Natural killer cell treated with Interleukin-12 subunit alpha and Interleukin-12 subunit beta and Interleukin-15 and Interleukin-18, amount 100 ng/mL, for 72 hours (primary cell): ENCODE results near the gene RERE. TPM values are rescaled to one million over a fixed set of nuclear protein-coding genes. Genes with fewer than 3 reads are reported as not detected.
A peak's percentile ranks its signal among the peaks of the same experiment; 100 is the strongest.

ENCODE experiments used
- ATAC-seq, 2 donors: fragments of 150-1000 bp; cut with Tn5 transposase in 1 of 2; sonication (Bioruptor Pico), chemical (Tn5 transposase) in 1 of 2; 2 replicates each; pipeline ENCODE4 v1.10.0; 2021
- DNase-seq: peaks from one replicate; pipeline ENCODE4 v3.0.0; 2022; ENCODE audit warnings: low spot score
- H3K27ac Mint-ChIP-seq, 2 donors: 1 replicate in 1 of 2; 2 replicates in 1 of 2; pipeline ENCODE4 v1.8.0; 2022; ENCODE audit warnings: mixed read lengths in 2 of 2, mild to moderate bottlenecking in 1 of 2, moderate library complexity in 1 of 2
- H3K27me3 Mint-ChIP-seq, 2 donors: 1 replicate in 1 of 2; 2 replicates in 1 of 2; pipeline ENCODE4 v1.8.0; 2022; ENCODE audit warnings: mixed read lengths in 2 of 2
- H3K36me3 Mint-ChIP-seq: one replicate; pipeline ENCODE4 v1.8.0; 2022; ENCODE audit warnings: mixed read lengths
- H3K4me1 Mint-ChIP-seq, 2 donors: 1 replicate in 1 of 2; 2 replicates in 1 of 2; pipeline ENCODE4 v1.8.0; 2022; ENCODE audit warnings: low read depth in 2 of 2, mixed read lengths in 2 of 2, mild to moderate bottlenecking in 1 of 2
- H3K4me3 Mint-ChIP-seq: one replicate; pipeline ENCODE4 v1.8.0; 2022; ENCODE audit warnings: mixed read lengths
- H3K9me3 Mint-ChIP-seq: 2 replicates; pipeline ENCODE4 v1.8.0; 2022; ENCODE audit warnings: mixed read lengths
- total RNA-seq, 2 donors: library from RNA; stranded (reverse); gene quantifications; one replicate each; pipeline ENCODE4 v1.2.3, GENCODE V29; 2022

The RERE gene
- total RNA-seq, 2 donors from 2014 or later: 38.2 to 72.4 TPM

DNA sequence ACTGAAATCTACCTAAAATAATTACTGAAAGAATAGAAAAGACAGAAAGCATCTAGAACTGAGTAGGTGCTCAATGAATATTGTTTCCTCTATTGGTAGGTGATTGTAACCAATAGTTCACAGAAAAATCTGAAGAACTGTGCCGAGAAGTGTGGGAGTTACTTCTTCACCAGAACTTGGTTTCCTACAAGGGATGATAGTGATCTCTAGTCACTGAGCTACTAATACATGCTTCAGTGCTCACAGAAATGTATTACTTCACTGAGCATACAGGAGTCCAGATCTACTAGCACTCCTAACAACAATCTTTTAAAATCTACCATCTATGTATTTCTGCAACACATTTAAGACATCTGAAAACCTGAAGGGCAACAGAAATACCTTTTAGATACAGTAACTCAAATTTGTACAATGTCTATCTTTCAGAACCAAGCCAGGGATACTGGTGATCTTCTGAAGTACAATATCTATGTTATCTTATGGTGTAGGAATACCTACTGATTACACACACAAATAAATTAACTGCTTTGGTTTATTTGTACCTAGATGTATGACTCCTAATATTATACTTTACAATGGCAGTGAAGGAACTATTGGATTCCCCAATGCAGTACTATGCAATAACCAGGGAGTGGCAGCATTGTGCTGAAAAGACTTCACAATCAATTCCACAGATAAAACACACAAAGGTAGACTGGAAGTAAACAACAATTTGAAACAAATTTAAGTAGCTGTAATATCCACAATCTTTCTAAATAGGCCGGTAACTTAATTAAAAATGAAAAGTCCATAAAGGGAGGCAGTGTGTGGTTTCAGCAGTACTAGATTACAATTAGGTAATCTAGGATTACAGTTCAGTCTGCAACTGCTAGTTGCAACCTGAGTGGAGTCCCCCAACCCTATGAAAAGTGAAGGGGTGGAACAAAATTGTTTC, 256.6 kb downstream of the RERE start:
- ATAC-seq: peak in 1 of 2 donors; percentile 55
- no peak overlapping the region for H3K4me3 Mint-ChIP-seq
- H3K27me3 Mint-ChIP-seq: no peaks in the 10 kb centered on the region
- peak; percentile 76 for DNase-seq
- H3K36me3 Mint-ChIP-seq: no peaks in the 10 kb centered on the region
- peak overlapping the region in 1 of 2 donors; percentile 4 for H3K27ac Mint-ChIP-seq
- peaks cover 6 to 9% of the 10 kb centered on the region in 2 donors for H3K4me1 Mint-ChIP-seq
- H3K9me3 Mint-ChIP-seq: no peaks in the 10 kb centered on the region

DNA sequence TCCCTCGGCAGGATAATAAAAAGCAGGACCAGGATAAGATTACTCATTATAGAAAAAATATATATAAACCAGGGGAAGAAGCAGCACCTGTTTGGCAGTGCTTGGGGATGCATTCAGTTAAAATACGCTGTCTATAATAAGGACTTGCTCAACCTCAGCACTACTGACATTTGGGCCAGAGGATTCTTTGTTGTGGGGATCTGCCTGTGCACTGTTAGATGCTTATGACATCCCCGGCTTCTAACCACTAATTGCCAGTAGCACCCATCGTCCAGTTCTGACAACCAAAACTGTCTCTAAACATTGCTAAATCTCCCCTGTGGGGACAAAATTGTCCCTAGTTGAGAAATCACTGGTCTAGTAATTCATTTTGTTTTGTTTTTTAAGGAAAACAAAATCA, 257.4 kb downstream of the RERE start:
- no peak overlapping the region for H3K4me3 Mint-ChIP-seq
- no peaks in the 10 kb centered on the region for H3K27me3 Mint-ChIP-seq
- H3K9me3 Mint-ChIP-seq: no peaks in the 10 kb centered on the region
- H3K36me3 Mint-ChIP-seq: no peaks in the 10 kb centered on the region
- peaks cover 9 to 12% of the 10 kb centered on the region in 2 donors for H3K4me1 Mint-ChIP-seq
- H3K27ac Mint-ChIP-seq: no peak overlapping the region
- ATAC-seq (no peak), DNase-seq (no peak)

DNA sequence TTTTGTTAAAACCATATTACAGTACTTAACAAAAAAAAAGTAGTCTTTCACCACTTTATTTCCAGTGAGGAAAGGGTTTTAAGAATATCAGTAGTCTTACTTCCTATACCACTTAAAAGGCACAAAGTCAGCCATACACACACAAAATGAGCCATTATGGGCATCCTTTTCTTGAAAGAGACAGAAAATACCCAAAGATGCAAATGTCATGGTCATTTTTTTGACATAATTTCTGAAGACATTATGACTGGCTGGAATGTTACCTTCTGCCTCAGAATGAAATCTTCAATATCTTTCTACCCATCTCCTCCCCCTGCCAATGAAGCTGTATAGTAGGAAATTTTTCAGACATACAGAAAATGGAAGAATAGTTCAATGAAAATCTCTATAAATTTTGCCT, 261.9 kb downstream of the RERE start:
- no peaks in the 10 kb centered on the region for H3K9me3 Mint-ChIP-seq
- H3K27me3 Mint-ChIP-seq: no peaks in the 10 kb centered on the region
- H3K36me3 Mint-ChIP-seq: no peaks in the 10 kb centered on the region
- ATAC-seq: peak in 1 of 2 donors; percentile 43
- peaks cover 6 to 9% of the 10 kb centered on the region in 2 donors for H3K4me1 Mint-ChIP-seq
- H3K4me3 Mint-ChIP-seq: no peak overlapping the region
- DNase-seq: no peak
- no peak overlapping the region for H3K27ac Mint-ChIP-seq

DNA sequence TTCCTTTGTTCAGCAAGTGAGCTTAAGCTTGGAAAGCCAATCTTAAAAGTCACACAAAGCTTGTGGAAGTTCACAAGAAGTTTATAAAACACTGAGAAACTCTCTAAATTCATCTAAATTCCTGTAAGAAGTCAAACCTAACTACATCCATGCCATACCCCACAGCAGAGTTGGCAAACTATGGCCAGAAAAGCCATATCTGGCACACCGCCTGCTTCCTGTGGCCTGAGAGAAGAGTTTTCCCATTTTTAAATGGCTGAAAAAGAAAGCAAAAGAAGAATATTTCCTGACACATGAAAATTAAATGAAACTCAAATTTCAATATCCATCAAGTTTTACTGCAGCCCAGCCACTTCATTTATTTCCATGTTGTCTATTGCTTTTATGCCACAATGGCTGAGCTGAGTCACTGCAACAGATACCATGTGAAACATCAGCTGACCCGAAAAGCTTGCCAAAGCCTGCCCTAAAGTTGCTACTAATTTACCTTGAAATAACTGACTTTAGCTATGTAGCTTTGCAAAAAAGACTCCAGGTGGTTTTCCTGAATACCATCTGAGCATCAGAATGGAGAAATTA, 262.4 kb downstream of the RERE start:
- no peak for ATAC-seq
- H3K4me1 Mint-ChIP-seq: peaks cover 6 to 9% of the 10 kb centered on the region in 2 donors
- no peak for DNase-seq
- H3K36me3 Mint-ChIP-seq: no peaks in the 10 kb centered on the region
- no peaks in the 10 kb centered on the region for H3K9me3 Mint-ChIP-seq
- no peaks in the 10 kb centered on the region for H3K27me3 Mint-ChIP-seq
- H3K4me3 Mint-ChIP-seq: no peak overlapping the region
- no peak overlapping the region for H3K27ac Mint-ChIP-seq

DNA sequence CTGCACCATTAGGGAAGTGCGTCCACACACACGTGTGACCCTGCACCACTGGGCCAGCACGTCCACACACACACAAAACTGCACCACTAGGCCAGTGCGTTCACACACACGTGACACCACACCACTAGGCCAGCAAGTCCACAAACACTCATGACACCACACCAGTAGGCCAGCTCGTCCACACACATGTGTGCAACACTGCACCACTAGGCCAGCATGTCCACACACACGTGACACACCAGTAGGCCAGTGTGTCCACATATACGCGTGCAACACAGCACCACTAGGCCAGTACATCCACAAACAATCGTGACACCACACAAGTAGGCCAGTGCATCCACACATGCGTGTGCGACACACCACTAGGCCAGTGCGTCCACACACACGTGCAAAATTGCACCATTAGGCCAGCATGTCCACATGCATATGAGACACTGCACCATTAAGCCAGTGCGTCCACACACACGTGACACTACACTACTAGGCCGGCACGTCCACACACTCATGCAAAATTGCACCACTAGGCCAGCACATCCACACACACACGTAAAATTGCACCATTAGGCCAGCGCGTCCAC, 264.5 kb downstream of the RERE start:
- H3K4me1 Mint-ChIP-seq: peaks cover 12 to 13% of the 10 kb centered on the region in 2 donors
- DNase-seq (no peak), ATAC-seq (peak in 1 of 2 donors; percentile 24)
- H3K27me3 Mint-ChIP-seq: no peaks in the 10 kb centered on the region
- H3K9me3 Mint-ChIP-seq: no peaks in the 10 kb centered on the region
- H3K36me3 Mint-ChIP-seq: no peaks in the 10 kb centered on the region
- no peak overlapping the region for H3K27ac Mint-ChIP-seq
- no peak overlapping the region for H3K4me3 Mint-ChIP-seq

DNA sequence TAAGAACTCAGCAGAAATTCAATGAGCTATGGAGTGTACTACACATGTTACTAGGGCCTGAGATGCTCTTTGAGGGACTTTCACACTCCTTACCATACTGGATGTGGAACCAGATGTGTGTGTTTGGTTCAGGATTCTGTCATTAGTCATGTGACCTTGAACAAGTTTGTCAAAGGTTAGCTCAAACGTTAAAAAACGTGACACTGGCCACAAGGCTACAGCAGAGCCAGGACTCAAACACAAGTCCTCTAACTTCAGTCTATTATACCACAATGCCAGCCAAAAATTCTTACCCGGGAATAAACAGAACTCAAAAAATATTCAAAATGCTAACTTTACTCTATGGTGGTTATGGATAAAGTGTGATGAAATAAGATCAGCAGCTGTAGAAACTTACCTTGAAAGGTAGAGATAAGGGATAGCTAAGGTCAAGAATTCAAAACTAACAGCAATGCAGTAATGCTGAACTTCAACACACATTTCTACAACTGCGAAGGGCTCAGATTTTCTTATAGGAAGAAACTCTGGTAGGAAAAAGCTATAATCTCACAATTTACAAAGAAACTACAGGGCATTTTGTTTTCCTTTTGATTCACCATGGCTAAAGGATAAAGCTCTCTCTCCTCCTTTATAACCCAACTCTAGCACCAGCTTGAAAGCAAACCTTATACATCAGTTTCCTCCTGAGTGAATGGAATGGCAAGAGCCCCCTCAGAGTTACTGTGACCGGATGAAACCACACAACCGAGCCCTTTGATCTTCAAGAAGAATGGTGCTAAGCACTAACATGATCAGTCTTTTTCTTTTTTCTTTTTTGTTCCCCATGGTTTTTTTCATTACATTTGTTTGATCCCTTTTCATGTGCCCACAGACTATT, 265.6 kb downstream of the RERE start:
- DNase-seq (no peak), ATAC-seq (no peak)
- Mint-ChIP-seq H3K36me3 (no peaks in the 10 kb centered on the region), H3K9me3 (no peaks in the 10 kb centered on the region), H3K4me1 (peaks cover 12 to 16% of the 10 kb centered on the region in 2 donors), H3K27ac (no peak overlapping the region), H3K4me3 (no peak overlapping the region), H3K27me3 (no peaks in the 10 kb centered on the region)

DNA sequence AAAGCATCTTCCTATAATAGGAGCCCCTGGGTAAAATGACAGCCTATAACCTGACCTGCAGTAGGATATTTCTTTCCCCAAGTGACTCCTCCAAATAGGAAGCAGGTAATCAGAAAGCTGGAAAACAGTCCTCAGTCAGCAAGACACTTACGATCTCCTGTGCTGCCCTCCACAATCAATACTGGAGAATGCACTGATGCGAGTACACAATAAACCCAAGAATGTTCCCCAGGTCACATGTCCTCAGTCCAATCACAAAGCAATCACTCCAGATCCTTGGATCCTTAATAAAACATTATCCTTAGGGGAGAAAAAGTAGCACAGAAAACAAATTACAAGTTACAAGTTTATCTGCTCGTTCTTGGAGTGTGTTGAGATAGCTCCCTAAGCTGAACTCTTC, 266.4 kb downstream of the RERE start:
- DNase-seq (no peak), ATAC-seq (no peak)
- H3K9me3 Mint-ChIP-seq: no peaks in the 10 kb centered on the region
- H3K4me3 Mint-ChIP-seq: no peak overlapping the region
- no peak overlapping the region for H3K27ac Mint-ChIP-seq
- no peaks in the 10 kb centered on the region for H3K36me3 Mint-ChIP-seq
- peaks cover 12 to 16% of the 10 kb centered on the region in 2 donors for H3K4me1 Mint-ChIP-seq
- H3K27me3 Mint-ChIP-seq: no peaks in the 10 kb centered on the region

DNA sequence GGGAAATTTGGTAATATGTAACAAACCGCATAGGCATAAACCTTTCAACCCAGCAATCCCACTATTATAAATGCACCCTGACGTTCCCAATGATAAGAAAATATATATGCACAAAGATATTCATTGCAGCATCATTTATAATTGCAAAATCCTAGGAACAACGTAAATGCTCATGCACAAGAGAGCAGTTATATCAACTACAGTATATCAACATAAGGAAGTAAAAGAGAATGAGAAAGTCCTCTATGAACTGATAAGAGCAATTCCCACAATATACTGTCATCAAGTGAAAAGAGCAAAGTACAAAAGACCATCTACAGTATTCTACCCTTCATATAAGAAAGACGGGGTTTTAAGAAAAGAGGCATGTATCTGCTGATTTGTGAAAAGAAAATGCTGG, 269.6 kb downstream of the RERE start:
- H3K4me3 Mint-ChIP-seq: peak overlapping the region; percentile 0
- DNase-seq: no peak
- H3K27me3 Mint-ChIP-seq: no peaks in the 10 kb centered on the region
- H3K4me1 Mint-ChIP-seq: peaks cover 5 to 18% of the 10 kb centered on the region in 2 donors
- peaks cover 13% of the 10 kb centered on the region for H3K36me3 Mint-ChIP-seq
- no peak for ATAC-seq
- H3K27ac Mint-ChIP-seq: no peak overlapping the region
- H3K9me3 Mint-ChIP-seq: no peaks in the 10 kb centered on the region

DNA sequence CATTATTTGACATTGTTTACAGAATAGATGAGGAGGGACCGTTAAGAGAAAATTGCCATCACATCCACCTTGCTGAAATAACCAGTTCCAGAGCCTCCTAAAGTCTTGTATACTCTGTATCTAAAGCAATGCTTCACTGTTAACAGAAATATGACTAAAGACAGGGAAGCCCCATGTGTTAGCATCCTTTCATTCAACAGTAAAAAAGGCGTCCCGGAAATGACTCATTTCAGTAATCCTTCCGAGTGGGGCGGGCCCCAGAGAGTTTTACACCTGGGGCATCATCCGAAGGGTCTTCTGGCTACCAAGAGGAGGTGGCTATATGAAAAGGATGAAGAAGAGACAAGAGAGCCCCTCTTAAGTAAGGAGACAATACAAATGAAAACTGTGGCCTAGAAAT, 272.4 kb downstream of the RERE start:
- ATAC-seq: peak in 1 of 2 donors; percentile 78
- peaks cover 13% of the 10 kb centered on the region for H3K36me3 Mint-ChIP-seq
- H3K9me3 Mint-ChIP-seq: no peaks in the 10 kb centered on the region
- peaks cover 8 to 28% of the 10 kb centered on the region in 2 donors for H3K4me1 Mint-ChIP-seq
- H3K4me3 Mint-ChIP-seq: peak overlapping the region; percentile 55
- H3K27ac Mint-ChIP-seq: peak overlapping the region in 1 of 2 donors; percentile 78
- H3K27me3 Mint-ChIP-seq: no peaks in the 10 kb centered on the region
- no peak for DNase-seq

DNA sequence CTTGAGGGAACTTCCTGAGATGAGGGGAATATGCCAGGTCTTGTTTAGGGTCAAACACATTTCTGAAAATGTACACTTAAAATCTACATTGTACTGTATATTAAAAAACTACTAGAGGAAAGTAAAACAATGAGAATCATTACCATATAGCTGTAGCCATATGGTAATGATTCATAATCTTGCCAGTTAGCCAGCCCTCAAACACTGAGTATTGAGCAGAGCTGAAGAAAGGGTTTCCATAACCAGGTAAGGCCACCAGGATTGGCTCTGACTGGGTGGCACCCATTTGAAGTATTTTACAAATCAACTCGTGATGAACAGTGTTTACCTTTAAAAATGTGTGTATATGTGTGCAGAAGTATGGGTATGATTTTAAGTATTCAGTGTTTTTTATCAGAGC, 272.8 kb downstream of the RERE start:
- no peak for DNase-seq
- Mint-ChIP-seq H3K4me3 (peak overlapping the region; percentile 55), H3K36me3 (peaks cover 13% of the 10 kb centered on the region), H3K9me3 (no peaks in the 10 kb centered on the region), H3K4me1 (peaks cover 9 to 29% of the 10 kb centered on the region in 2 donors), H3K27me3 (no peaks in the 10 kb centered on the region), H3K27ac (peak overlapping the region in 1 of 2 donors; percentile 78)
- ATAC-seq: peak in 1 of 2 donors; percentile 68

DNA sequence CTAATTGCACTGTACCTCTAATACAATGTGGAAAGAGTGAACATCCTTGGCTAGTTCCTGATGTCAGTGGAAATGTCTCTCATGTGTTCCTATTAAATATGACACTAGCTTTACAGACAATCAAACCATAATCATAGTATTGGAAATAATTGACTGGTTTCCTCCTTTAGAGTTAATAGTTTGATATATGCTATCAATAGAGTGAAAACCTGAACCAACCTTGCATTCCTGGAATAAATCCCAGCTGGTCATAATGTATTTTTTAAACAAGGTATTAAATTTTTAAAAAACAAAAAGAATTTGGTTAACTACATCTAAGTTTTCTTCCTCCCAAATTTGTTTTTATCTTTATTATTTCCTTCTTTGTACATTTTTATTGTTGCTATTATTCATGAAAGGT, 273.5 kb downstream of the RERE start:
- H3K36me3 Mint-ChIP-seq: peaks cover 13% of the 10 kb centered on the region
- no peak for DNase-seq
- H3K4me1 Mint-ChIP-seq: peaks cover 11 to 29% of the 10 kb centered on the region in 2 donors
- H3K27ac Mint-ChIP-seq: no peak overlapping the region
- H3K4me3 Mint-ChIP-seq: no peak overlapping the region
- no peaks in the 10 kb centered on the region for H3K27me3 Mint-ChIP-seq
- no peak for ATAC-seq
- no peaks in the 10 kb centered on the region for H3K9me3 Mint-ChIP-seq

DNA sequence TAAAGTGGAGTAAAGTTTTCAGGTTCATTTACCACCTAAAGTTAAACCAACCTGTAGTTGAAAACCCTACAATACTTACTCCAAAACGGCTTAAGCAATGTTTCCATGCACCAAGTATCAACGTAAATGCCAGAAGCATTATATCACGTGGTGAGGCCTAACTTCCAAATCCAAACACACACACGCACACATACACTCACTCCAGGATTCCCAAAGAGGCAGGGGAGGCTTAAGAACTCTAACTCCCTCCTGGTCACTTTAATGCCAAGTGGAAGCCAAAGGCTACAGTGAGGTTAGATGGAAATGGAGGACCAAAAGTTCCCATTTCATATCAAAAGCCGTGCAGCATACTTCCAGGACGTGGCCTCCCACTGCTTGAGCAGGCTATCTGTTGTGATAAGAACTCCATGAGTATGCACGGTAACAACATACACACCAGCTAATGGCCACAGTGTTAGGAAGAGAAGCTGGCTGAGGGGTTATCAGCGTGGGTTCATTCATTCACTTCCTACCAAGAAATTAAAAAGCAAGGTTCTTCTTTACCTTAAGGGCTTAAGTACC, 275.4 kb downstream of the RERE start:
- ATAC-seq (no peak), DNase-seq (no peak)
- Mint-ChIP-seq H3K27ac (no peak overlapping the region), H3K27me3 (no peaks in the 10 kb centered on the region), H3K4me1 (peaks cover 8 to 24% of the 10 kb centered on the region in 2 donors), H3K36me3 (peaks cover 13% of the 10 kb centered on the region), H3K9me3 (no peaks in the 10 kb centered on the region), H3K4me3 (no peak overlapping the region)

DNA sequence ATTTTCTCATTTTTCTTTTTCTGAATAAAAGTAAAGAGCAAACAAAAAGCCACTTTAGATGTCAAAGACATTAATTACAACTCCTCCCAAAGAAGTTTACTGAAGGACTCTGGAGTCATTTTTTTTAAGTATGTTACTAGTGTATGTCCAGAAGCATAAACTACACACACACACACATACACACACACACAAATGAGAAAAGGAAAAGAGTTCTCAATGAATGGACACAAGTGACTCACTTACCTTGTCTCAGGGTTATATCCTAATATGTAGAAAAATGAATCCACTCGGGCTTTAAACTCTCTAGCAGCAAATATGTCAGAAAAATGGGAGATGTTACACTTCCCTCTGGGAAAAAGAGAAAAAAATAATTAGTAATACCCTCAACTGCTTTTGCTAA, 276.5 kb downstream of the RERE start:
- Mint-ChIP-seq H3K9me3 (no peaks in the 10 kb centered on the region), H3K4me3 (no peak overlapping the region), H3K36me3 (peaks cover 13% of the 10 kb centered on the region), H3K27me3 (no peaks in the 10 kb centered on the region), H3K4me1 (peaks cover 8 to 24% of the 10 kb centered on the region in 2 donors), H3K27ac (peak overlapping the region; percentile 58 to 62)
- ATAC-seq (no peak), DNase-seq (no peak)
